ENCODE data around the gene ZNF580. TPM values are rescaled to one million over a fixed set of nuclear protein-coding genes. Genes with fewer than 3 reads are reported as not detected.

Gene ZNF580
- total and polyA plus RNA-seq, 2 of the 13 experiments (the other 11 are each of a cell fraction or from before 2014, with no cell fraction given): 4.4 to 6.0 TPM

GRCh38 chr19:55674841-55675660 lies 34.2 kb downstream of the ZNF580 start, which contains the start of gene EPN1 (continued):
- no peak for TF ChIP-seq KIAA2018 (CRISPR knock-in tag; IDR thresholded peaks at IDR 0.05; ENCODE audit: borderline replicate concordance)
- TF ChIP-seq RCOR2 (CRISPR knock-in tag; IDR thresholded peaks at IDR 0.05): no peak
- 0 out of 2 replicates have a peak, but pooled peaks have one; percentile 31 for TF ChIP-seq PRDM10 (CRISPR knock-in tag; IDR thresholded peaks at IDR 0.05; ENCODE audit: low read depth)
- no peak for TF ChIP-seq ZNF180 (CRISPR knock-in tag; IDR thresholded peaks at IDR 0.05; ENCODE audit: borderline replicate concordance, low read depth)
- no peak for TF ChIP-seq ZNF724P (CRISPR knock-in tag; IDR thresholded peaks at IDR 0.05; ENCODE audit: borderline replicate concordance)
- TF ChIP-seq ZNF367 (CRISPR knock-in tag; IDR thresholded peaks at IDR 0.05; ENCODE audit: borderline replicate concordance): no peak
- no peak for TF ChIP-seq CEBPB (IDR thresholded peaks at IDR 0.05; ENCODE audit: borderline replicate concordance, low read depth, low read length)
- peak; percentile 28 for TF ChIP-seq TAF15 (IDR thresholded peaks at IDR 0.05; ENCODE audit: low read depth, low read length, poor library complexity, severe bottlenecking)
- TF ChIP-seq AHDC1 (CRISPR knock-in tag; IDR thresholded peaks at IDR 0.05; ENCODE audit: borderline replicate concordance): no peak
